ENCODE data around the gene DMPK. TPM values are rescaled to one million over a fixed set of nuclear protein-coding genes. Genes with fewer than 3 reads are reported as not detected.

DMPK gene, protein sequence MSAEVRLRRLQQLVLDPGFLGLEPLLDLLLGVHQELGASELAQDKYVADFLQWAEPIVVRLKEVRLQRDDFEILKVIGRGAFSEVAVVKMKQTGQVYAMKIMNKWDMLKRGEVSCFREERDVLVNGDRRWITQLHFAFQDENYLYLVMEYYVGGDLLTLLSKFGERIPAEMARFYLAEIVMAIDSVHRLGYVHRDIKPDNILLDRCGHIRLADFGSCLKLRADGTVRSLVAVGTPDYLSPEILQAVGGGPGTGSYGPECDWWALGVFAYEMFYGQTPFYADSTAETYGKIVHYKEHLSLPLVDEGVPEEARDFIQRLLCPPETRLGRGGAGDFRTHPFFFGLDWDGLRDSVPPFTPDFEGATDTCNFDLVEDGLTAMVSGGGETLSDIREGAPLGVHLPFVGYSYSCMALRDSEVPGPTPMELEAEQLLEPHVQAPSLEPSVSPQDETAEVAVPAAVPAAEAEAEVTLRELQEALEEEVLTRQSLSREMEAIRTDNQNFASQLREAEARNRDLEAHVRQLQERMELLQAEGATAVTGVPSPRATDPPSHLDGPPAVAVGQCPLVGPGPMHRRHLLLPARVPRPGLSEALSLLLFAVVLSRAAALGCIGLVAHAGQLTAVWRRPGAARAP
- 4.1 and 23.6 TPM in 2 replicates for total RNA-seq

DNA sequence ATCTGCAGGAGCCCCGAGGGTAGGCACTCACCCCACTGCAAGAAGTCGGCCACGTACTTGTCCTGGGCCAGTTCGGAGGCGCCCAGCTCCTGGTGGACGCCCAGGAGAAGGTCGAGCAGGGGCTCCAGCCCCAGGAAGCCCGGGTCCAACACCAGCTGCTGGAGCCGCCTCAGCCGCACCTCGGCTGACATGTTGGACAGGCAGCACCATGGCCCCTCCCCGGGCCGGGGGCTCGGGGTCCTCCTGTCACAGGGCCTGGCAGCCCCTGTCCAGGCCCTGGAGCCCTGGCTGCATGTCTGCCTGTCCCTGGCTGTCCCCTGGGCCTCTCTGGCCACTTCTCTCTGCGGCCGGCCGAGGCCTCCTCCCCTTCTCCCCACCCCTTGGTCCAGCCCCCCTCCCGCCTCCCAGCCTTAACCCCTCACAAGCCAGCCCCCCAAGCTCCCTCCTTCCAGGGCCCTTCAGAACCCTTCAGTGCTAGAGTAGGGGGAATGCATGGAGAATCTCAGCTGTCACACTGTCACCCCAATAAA, at the start of gene DMPK:
Gene DMPK, minus strand, starts transcription at position 329 of the 530 bp plus-strand sequence. Its CDS starts 138 bp downstream, at position 191.

DNA sequence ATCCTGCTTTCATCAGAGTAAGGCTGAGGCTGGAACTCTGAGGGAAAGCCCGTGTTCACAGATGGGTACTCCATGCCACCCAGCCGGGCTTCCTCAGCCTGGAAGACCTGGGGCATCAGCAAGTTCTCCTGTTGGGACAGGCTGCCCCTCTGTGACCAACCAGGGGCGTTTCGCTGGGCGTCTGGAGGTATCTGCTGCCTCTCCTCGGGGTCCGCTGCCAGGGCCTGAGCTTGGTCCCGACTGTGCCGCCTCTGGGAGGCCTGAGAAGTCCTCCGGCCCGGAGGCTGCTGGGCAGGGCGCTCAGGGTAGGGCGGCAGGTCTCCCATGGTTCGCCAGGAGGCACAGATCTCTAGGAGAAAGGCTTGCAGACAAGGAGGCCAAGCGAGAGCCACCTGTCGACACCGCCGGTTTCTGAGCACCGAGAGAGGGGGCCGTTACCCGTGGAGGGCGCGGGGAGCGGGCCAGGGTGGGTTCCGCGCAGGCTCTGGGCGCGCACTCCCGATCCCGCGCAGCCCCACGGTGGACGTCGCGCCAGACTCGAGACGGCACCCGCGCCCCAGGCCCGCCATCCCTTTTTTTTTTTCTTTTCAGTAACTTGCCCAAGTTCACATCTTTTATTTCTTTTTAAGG, 32.7 kb upstream of the DMPK start, which contains the start of gene RSPH6A:
Gene RSPH6A, minus strand, starts transcription at position 458 of the 630 bp plus-strand sequence. Its CDS starts 132 bp downstream, at position 326.

DNA sequence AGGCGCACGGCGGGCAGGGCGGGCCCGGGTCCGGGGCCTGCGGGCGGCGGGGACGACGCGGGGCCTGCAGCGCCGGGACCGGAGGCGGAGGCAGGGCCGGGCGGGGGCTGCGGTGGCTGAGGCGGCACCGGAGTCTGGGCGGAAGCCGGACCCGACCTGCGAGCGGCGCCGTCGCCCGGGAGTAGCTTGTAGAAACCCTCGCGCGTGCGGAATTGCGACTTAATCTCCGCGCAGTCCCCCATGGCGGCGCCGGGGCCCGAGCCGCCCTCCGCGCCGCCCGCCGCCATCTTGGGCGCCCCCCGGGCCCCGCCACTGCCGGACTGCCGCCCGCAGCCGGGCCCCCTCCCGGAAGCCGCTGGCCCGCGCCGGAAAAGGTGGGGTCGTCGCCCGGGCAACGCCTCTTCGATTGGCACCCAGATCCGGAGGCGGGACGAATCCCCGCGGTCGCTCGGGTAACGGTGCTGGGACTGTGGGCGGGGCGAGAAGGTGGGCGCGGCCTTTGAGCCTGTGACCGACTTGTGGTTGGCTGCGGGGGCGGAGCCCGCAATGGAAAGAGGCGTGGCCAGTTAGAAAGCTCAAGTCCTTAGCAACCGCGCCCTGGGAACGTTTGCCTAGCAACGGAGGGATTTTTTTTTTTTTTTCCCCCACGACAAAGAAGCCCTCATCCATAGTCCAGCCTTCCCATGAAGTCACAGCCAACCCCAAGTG, 10.3 kb upstream of the DMPK start, which contains the start of gene DMWD:
Gene DMWD, minus strand, starts transcription at position 376 of the 708 bp plus-strand sequence. Its CDS starts 89 bp downstream, at position 287.

DNA sequence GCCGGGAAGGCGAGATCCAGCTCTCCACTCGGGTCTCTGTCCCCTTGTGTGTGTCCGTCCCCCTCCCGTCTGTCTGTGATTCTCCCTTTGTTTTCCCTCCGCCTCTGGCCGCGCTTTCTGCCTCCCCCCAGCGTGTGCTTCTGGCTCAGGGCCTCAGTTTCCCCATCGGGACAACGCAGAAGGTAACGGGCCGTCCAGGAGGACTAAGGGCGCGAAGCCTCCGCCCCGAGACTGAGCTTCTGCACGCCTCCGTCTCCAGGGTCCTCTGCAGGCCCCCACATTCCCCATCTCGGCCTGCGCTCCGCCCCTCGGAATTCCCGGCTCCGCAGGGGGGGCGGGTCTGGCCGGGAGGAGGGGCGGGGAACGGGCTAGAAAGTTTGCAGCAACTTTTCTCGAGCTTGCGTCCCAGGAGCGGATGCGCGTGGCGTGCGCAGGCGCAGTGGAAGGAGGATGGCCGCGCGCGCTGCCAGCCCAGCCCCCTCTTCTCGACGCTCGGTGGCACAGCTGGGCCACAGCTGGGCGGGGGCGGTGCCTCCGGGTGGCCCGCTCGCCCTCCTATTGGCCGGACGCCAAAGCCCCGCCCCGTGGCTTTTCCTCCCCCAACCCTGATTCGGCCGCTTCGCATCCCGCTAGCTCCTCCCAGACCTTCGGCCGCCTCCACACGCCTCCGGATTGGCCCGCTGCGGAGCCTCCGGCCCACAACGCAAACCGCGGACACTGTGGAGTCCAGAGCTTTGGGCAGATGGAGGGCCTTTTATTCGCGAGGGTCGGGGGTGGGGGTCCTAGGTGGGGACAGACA, 13.1 kb downstream of the DMPK start, which contains the start of gene SIX5:
Gene SIX5, minus strand, starts transcription at position 269 of the 799 bp plus-strand sequence. CDS start 408 bp downstream, outside the sequence.

DNA sequence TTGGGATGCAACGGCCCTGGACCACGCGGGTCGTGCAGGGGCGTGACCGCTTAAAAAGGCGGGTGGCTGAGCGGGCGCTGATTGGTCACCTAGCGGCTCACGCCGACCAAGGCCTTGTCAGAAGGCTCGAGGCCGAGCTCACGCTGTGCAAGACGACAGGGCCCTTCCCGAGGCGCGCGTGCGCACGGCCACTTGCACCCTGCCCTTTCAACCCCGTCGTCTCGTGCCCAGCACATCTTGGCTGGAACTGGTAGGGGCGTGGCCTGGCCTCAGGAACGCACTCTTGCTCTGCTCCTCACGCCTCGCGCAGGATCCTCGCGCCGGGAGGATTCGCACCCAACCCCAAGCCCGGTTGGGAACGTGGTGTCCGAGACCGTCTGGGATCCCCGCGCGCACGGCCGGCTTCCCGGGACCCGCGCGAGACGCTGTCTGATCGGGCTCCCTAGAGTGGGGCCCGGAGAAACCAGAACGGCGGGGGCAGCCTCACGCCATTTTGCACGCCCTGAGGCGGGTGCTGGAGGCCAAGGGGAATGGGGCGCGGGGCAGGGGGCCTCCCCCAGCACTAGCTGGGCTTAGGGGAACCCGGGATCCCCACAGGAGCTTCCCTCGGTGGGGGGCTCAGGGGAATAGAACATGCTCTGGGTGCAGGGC, 49.0 kb downstream of the DMPK start, which contains the start of gene MEIOSIN:
Gene MEIOSIN, plus strand, starts transcription at position 280 of the 651 bp plus-strand sequence. CDS start 1,938 bp downstream, outside the sequence.

DNA sequence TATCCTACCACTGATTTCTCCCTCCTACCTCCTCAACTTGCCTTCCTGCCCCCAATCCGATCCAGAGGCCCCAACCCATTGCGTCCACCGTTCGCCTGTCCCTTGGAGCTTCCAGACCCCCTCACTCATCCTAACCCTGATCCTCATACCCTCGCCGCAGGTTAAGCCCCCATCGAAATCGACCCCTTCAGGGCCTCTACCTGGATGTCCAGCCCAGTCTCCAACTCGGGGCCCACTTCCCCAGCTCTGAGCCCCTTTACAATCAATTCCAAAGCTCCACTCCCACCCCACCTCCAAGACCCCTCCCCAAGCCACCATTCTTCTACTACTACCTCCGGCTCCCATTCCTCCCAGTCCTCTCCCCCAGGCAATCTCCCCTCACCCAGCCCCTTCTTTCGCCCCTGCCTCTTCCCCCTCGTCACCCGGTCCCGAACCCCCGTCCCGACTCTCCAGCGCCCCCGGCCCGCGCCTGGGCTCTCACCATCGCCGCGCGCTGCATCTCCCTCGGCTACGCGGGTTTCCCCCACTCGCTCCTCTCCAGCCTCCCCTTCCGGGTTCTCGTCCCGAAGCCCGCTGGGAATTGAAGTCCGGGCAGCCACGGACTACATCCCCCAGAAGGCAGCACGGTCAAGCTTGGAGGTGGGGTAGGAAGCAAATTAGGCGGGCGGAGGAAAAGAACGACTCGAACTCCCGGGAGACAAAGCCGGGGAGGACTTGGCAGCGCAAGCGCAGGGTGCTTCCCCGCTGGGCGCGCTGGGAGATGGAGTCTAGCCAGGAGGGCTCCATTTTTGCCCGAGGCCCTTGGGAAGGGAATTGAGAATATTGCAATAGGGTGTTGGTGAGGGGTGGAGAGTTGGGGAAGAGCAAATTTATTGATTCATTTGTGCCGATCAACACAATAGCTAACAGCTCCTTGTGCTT, 51.7 kb downstream of the DMPK start, which contains the start of gene FBXO46:
Gene FBXO46, minus strand, starts transcription at position 529 of the 921 bp plus-strand sequence. CDS start 17,401 bp downstream, outside the sequence.

Other genes with a start within 250 kb of the DMPK start
- gene OPA3, start 197.7 kb downstream of the DMPK start, total RNA-seq = 6.2 and 8.3 TPM in 2 replicates
- not detected in 2 replicates for gene GPR4, start 180.3 kb downstream of the DMPK start, total RNA-seq
- gene EML2, start 143.1 kb downstream of the DMPK start, total RNA-seq = 98.0 and 186 TPM in 2 replicates
- 0.93 and 1.0 TPM in 2 replicates for gene GIPR, start 114.3 kb downstream of the DMPK start, total RNA-seq
- gene SNRPD2, start 90.5 kb downstream of the DMPK start, total RNA-seq = 164 and 255 TPM in 2 replicates
- 7.8 and 20.2 TPM in 2 replicates for gene QPCTL, start 89.8 kb downstream of the DMPK start, total RNA-seq
- gene FBXO46, start 51.6 kb downstream of the DMPK start, total RNA-seq = 8.0 and 8.2 TPM in 2 replicates
- gene MEIOSIN, start 49.1 kb downstream of the DMPK start, total RNA-seq = not detected in 2 replicates
- 2.7 and 6.3 TPM in 2 replicates for gene SIX5, start 13.2 kb downstream of the DMPK start, total RNA-seq
- 32.1 and 32.5 TPM in 2 replicates for gene DMWD, start 10.4 kb upstream of the DMPK start, total RNA-seq
- under 0.01 and 0.07 TPM in 2 replicates for gene RSPH6A, start 32.8 kb upstream of the DMPK start, total RNA-seq
- gene SYMPK, start 80.7 kb upstream of the DMPK start, total RNA-seq = 27.7 and 56.0 TPM in 2 replicates
- not detected in 2 replicates for gene FOXA3, start 81.8 kb upstream of the DMPK start, total RNA-seq
- gene IRF2BP1, start 103.7 kb upstream of the DMPK start, total RNA-seq = 17.8 and 20.8 TPM in 2 replicates
- gene MYPOP, start 120.1 kb upstream of the DMPK start, total RNA-seq = 1.0 and 2.3 TPM in 2 replicates
- not detected in 2 replicates for gene NANOS2, start 132.3 kb upstream of the DMPK start, total RNA-seq
- gene NOVA2, start 191.4 kb upstream of the DMPK start, total RNA-seq = not detected in 2 replicates
- 4.9 and 12.3 TPM in 2 replicates for gene CCDC61, start 213.0 kb upstream of the DMPK start, total RNA-seq
- gene PGLYRP1, start 240.6 kb upstream of the DMPK start, total RNA-seq = not detected in 2 replicates

All from nasal cavity respiratory epithelium epithelial cell of viscerocranial mucosa (primary cell).